HEK293 (cell line): Measurements from ENCODE around the gene ADCY7.

Experiments used
- CTCF ChIA-PET: fragments of 350-600 bp; formaldehyde crosslinking; extraction: SDS; loops from one replicate; lab custom pipeline; 2021; ENCODE audit warnings: antibody characterized with exemption; lab: Yijun Ruan, JAX
- POLR2A ChIA-PET: fragments of 300-600 bp; formaldehyde crosslinking; extraction: SDS; loops from one replicate; lab custom pipeline; 2020; ENCODE audit warnings: antibody characterized with exemption, inconsistent platforms; lab: Yijun Ruan, JAX
- H3K27ac ChIP-seq: fragments of 200-500 bp; sonication (Bioruptor generic); 2 replicates; pipeline ENCODE4 v1.5.1; 2014; ENCODE audit warnings: low read depth, low read length, control low read depth, inconsistent platforms; ENCODE audit errors: extremely low read depth
- H3K36me3 ChIP-seq, 2 experiments: fragments of 200-500 bp in 1 of 2; sonication (Bioruptor generic) in 1 of 2; 1 replicate in 1 of 2; 2 replicates in 1 of 2; pipeline ENCODE4 v1.5.1; 2014 to 2017; ENCODE audit warnings: inconsistent platforms in 2 of 2, low read length in 2 of 2; ENCODE audit not compliant: control insufficient read depth in 2 of 2, insufficient read depth in 1 of 2
- H3K4me1 ChIP-seq: fragments of 200-500 bp; sonication (Bioruptor generic); 2 replicates; pipeline ENCODE4 v1.5.1; 2014; ENCODE audit warnings: mild to moderate bottlenecking, low read length, inconsistent platforms; ENCODE audit not compliant: control insufficient read depth, insufficient read depth
- H3K4me3 ChIP-seq: 2 replicates; pipeline ENCODE4 v1.5.1; 2011; ENCODE audit warnings: low read depth, mild to moderate bottlenecking, control low read depth, low read length, moderate library complexity
- H3K9me3 ChIP-seq: fragments of 200-500 bp; sonication (Bioruptor generic); 2 replicates; pipeline ENCODE4 v1.5.1; 2014; ENCODE audit warnings: low read depth, low read length, inconsistent platforms; ENCODE audit not compliant: control insufficient read depth, insufficient read depth
- ZNF248 ChIP-seq: fragments of 450-650 bp; formaldehyde crosslinking; IDR thresholded peaks from 2 replicates; pipeline ENCODE4 v1.5.1; 2017; ENCODE audit warnings: missing biosample characterization, missing genetic modification characterization
- ZNF335 ChIP-seq: fragments of 450-650 bp; formaldehyde crosslinking; conservative IDR thresholded peaks from 2 replicates; pipeline ENCODE4 v1.5.1; 2016; ENCODE audit warnings: missing biosample characterization, missing genetic modification characterization
- ZNF37A ChIP-seq: fragments of 450-650 bp; IDR thresholded peaks from 2 replicates; pipeline ENCODE4 v1.5.1; 2018; ENCODE audit warnings: missing biosample characterization, missing genetic modification characterization
- ZNF423 ChIP-seq: fragments of 450-650 bp; formaldehyde crosslinking; IDR thresholded peaks from 2 replicates; pipeline ENCODE4 v1.5.1; 2016; ENCODE audit warnings: missing biosample characterization, missing genetic modification characterization
- ZNF514 ChIP-seq: fragments of 450-650 bp; formaldehyde crosslinking; IDR thresholded peaks from 2 replicates; pipeline ENCODE4 v1.5.1; 2016; ENCODE audit warnings: missing biosample characterization, missing genetic modification characterization
- ZNF521 ChIP-seq: fragments of 450-650 bp; formaldehyde crosslinking; IDR thresholded peaks from 2 replicates; pipeline ENCODE4 v1.5.1; 2017; ENCODE audit warnings: missing biosample characterization, mild to moderate bottlenecking, missing genetic modification characterization
- ZNF530 ChIP-seq: fragments of 450-650 bp; formaldehyde crosslinking; IDR thresholded peaks from 2 replicates; pipeline ENCODE4 v1.5.1; 2016; ENCODE audit warnings: low read depth, missing biosample characterization, missing genetic modification characterization
- ZNF658 ChIP-seq: fragments of 450-650 bp; formaldehyde crosslinking; IDR thresholded peaks from 2 replicates; pipeline ENCODE4; 2016; ENCODE audit warnings: missing biosample characterization, missing genetic modification characterization
- ZNF660 ChIP-seq: fragments of 450-650 bp; IDR thresholded peaks from 2 replicates; pipeline ENCODE4 v1.5.1; 2018; ENCODE audit warnings: missing biosample characterization, mild to moderate bottlenecking, missing genetic modification characterization
- ZNF677 ChIP-seq: fragments of 450-650 bp; IDR thresholded peaks from 2 replicates; pipeline ENCODE4 v1.5.0; 2018; ENCODE audit warnings: missing biosample characterization, mild to moderate bottlenecking, missing genetic modification characterization, moderate library complexity
- ZNF707 ChIP-seq: fragments of 450-650 bp; formaldehyde crosslinking; IDR thresholded peaks from 2 replicates; pipeline ENCODE4 v1.5.1; 2016; ENCODE audit warnings: missing biosample characterization, missing genetic modification characterization
- TF ChIP-seq, protein P1 (sequence below): fragments of 450-650 bp; formaldehyde crosslinking; IDR thresholded peaks from 2 replicates; pipeline ENCODE4 v1.5.1; 2016; ENCODE audit warnings: missing biosample characterization, missing genetic modification characterization
- TF ChIP-seq, protein P2 (sequence below): fragments of 450-650 bp; formaldehyde crosslinking; IDR thresholded peaks from 2 replicates; pipeline ENCODE4 v1.5.1; 2016; ENCODE audit warnings: missing biosample characterization, missing genetic modification characterization, borderline replicate concordance
- TF ChIP-seq, protein P3 (sequence below): fragments of 450-650 bp; formaldehyde crosslinking; IDR thresholded peaks from 2 replicates; pipeline ENCODE4 v1.5.1; 2017; ENCODE audit warnings: missing biosample characterization, missing genetic modification characterization
- TF ChIP-seq, protein P4 (sequence below): fragments of 450-650 bp; formaldehyde crosslinking; conservative IDR thresholded peaks from 2 replicates; pipeline ENCODE4 v1.5.1; 2016; ENCODE audit warnings: low read depth, missing biosample characterization, missing genetic modification characterization

Gene ADCY7

DNA sequence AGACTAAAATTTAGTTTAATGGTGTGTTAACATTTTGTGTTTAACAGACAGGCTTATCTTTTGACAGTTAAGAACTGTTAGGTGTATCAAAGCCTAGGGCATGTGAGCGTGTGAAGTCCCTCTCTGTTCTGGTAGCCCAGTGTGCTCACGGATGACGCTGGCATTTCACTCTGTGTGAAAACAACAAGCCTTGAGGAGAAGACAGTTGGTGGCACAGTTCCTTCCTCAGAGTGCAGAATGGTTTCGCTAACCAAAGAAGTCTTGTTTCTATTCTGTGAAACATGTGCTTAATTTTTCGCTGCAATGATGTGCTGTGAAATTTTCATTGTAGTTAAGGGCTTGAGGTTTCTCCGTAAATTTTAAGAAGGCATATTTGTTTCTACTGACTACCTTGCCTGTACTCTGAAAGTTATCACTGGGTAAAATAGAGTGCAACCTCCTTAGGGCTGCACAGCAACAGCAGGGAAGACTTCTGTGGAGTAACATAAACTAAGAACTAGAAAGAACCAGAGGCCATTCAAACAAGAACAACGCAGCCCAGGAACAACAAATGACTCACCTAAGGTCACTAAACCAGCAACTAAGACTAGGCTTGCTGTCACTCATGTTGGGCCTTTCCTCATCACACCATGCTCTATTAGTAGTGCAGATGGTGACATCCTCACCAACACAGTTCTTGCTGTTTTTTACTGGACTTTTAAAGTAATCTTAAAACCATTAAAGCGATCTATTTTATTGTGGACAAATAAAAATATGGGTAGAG is 69.0 kb downstream of the ADCY7 start:
- POLR2A ChIA-PET, result no interaction called here
- peaks cover 18 to 66% of the 10 kb centered on the region in 2 experiments; a peak in 2 of 3 replicates for H3K36me3 ChIP-seq
- no peak for TF ChIP-seq ZNF530
- no peak for TF ChIP-seq ZNF677 (tag by site-specific recombination)
- no peak for TF ChIP-seq ZNF660
- TF ChIP-seq, protein P1, sequence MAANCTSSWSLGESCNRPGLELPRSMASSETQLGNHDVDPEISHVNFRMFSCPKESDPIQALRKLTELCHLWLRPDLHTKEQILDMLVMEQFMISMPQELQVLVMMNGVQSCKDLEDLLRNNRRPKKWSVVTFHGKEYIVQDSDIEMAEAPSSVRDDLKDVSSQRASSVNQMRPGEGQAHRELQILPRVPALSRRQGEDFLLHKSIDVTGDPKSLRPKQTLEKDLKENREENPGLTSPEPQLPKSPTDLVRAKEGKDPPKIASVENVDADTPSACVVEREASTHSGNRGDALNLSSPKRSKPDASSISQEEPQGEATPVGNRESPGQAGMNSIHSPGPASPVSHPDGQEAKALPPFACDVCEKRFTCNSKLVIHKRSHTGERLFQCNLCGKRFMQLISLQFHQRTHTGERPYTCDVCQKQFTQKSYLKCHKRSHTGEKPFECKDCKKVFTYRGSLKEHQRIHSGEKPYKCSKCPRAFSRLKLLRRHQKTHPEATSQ (tag by site-specific recombination), result no peak
- no peak for TF ChIP-seq ZNF658 (tag by site-specific recombination)
- no peak for TF ChIP-seq ZNF707 (tag by site-specific recombination)
- TF ChIP-seq, all 188 proteins: peak for 0
- Histone ChIP-seq H3K4me1 (no peaks in the 10 kb centered on the region), H3K4me3 (no peak overlapping the region), H3K27ac (no peak overlapping the region), H3K9me3 (no peaks in the 10 kb centered on the region)
- CTCF ChIA-PET, result no interaction called here

DNA sequence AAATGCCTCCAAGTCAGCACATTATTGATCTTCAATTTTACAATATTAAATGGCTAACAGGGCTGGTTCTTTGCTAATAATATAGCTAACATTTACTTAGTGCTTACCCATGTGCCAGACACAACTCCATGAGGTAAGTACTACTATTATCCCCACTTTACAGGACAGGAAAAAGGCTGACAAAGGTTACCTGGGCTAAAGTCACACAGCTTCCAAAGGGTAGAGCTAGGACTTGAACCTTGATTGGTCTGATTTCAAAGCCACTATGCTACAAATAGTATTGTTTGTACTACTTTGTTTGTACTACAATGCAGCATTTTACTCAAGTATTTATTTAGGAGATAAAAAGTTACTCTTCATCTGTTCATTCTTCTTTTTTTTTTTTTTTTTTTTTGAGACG is 70.5 kb downstream of the ADCY7 start:
- Histone ChIP-seq H3K4me1 (no peaks in the 10 kb centered on the region), H3K36me3 (peaks cover 24 to 77% of the 10 kb centered on the region in 2 experiments), H3K27ac (no peak overlapping the region), H3K4me3 (no peak overlapping the region), H3K9me3 (no peaks in the 10 kb centered on the region)
- TF ChIP-seq, protein P2, sequence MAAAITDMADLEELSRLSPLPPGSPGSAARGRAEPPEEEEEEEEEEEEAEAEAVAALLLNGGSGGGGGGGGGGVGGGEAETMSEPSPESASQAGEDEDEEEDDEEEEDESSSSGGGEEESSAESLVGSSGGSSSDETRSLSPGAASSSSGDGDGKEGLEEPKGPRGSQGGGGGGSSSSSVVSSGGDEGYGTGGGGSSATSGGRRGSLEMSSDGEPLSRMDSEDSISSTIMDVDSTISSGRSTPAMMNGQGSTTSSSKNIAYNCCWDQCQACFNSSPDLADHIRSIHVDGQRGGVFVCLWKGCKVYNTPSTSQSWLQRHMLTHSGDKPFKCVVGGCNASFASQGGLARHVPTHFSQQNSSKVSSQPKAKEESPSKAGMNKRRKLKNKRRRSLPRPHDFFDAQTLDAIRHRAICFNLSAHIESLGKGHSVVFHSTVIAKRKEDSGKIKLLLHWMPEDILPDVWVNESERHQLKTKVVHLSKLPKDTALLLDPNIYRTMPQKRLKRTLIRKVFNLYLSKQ (tag by site-specific recombination), result no peak
- TF ChIP-seq ZNF335 (tag by site-specific recombination) (no peak), ZNF248 (tag by site-specific recombination) (no peak), ZNF514 (tag by site-specific recombination) (no peak), ZNF423 (no peak), ZNF37A (tag by site-specific recombination) (no peak), ZNF521 (tag by site-specific recombination) (no peak)
- TF ChIP-seq, protein P3, sequence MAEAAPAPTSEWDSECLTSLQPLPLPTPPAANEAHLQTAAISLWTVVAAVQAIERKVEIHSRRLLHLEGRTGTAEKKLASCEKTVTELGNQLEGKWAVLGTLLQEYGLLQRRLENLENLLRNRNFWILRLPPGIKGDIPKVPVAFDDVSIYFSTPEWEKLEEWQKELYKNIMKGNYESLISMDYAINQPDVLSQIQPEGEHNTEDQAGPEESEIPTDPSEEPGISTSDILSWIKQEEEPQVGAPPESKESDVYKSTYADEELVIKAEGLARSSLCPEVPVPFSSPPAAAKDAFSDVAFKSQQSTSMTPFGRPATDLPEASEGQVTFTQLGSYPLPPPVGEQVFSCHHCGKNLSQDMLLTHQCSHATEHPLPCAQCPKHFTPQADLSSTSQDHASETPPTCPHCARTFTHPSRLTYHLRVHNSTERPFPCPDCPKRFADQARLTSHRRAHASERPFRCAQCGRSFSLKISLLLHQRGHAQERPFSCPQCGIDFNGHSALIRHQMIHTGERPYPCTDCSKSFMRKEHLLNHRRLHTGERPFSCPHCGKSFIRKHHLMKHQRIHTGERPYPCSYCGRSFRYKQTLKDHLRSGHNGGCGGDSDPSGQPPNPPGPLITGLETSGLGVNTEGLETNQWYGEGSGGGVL, result no peak
- TF ChIP-seq, protein P4, sequence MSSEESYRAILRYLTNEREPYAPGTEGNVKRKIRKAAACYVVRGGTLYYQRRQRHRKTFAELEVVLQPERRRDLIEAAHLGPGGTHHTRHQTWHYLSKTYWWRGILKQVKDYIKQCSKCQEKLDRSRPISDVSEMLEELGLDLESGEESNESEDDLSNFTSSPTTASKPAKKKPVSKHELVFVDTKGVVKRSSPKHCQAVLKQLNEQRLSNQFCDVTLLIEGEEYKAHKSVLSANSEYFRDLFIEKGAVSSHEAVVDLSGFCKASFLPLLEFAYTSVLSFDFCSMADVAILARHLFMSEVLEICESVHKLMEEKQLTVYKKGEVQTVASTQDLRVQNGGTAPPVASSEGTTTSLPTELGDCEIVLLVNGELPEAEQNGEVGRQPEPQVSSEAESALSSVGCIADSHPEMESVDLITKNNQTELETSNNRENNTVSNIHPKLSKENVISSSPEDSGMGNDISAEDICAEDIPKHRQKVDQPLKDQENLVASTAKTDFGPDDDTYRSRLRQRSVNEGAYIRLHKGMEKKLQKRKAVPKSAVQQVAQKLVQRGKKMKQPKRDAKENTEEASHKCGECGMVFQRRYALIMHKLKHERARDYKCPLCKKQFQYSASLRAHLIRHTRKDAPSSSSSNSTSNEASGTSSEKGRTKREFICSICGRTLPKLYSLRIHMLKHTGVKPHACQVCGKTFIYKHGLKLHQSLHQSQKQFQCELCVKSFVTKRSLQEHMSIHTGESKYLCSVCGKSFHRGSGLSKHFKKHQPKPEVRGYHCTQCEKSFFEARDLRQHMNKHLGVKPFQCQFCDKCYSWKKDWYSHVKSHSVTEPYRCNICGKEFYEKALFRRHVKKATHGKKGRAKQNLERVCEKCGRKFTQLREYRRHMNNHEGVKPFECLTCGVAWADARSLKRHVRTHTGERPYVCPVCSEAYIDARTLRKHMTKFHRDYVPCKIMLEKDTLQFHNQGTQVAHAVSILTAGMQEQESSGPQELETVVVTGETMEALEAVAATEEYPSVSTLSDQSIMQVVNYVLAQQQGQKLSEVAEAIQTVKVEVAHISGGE (tag by site-specific recombination), result no peak
- ChIA-PET POLR2A (interaction anchor here (0.7 to 0.9 kb wide), 2 partner anchors 61 to 165 kb away, joined by 5 read pairs; no protein-coding TSS in a partner anchor), CTCF (interaction anchor here (0.7 kb wide), 1 partner anchor 463 kb away, joined by 5 read pairs; no protein-coding TSS in a partner anchor)
